Astrocyte of the cerebellum (primary cell): ENCODE measurements around the gene MAP2K6.

ENCODE experiments used
- DNase-seq: peaks from one replicate; pipeline ENCODE4 v3.0.0-alpha.2; 2011; ENCODE audit warnings: low read depth
- H3K4me3 ChIP-seq: 2 replicates; pipeline ENCODE4 v1.5.1; 2011; ENCODE audit warnings: mild to moderate bottlenecking, low read depth, low read length, moderate library complexity
- CTCF ChIP-seq: IDR thresholded peaks from 2 replicates; pipeline ENCODE4 v1.5.1; 2012; ENCODE audit warnings: low read length, low read depth, moderate library complexity, mild to moderate bottlenecking; ENCODE audit errors: missing control alignments
- in situ Hi-C: cut with HindIII; loops from 2 replicates; pipeline ENCODE4 v1.10.0; 2017; ENCODE audit warnings: low sequenced_read_pairs

MAP2K6 gene

GRCh38 chr17:69588316-69588715 lies 173.8 kb downstream of the MAP2K6 start:
- no peak overlapping the region for H3K4me3 ChIP-seq
- in situ Hi-C loops = loop anchor here (25.0 kb wide), 1 partner anchor 549 kb away; no protein-coding TSS in a partner anchor
- no peak for TF ChIP-seq CTCF

GRCh38 chr17:69588827-69589239 lies 174.3 kb downstream of the MAP2K6 start:
- DNase-seq = no peak
- no peak for TF ChIP-seq CTCF
- H3K4me3 ChIP-seq = no peak overlapping the region
- in situ Hi-C loops = loop anchor here (25.0 kb wide), 1 partner anchor 548 kb away; no protein-coding TSS in a partner anchor

More at GRCh38 chr17:69588316-69588715, 173.8 kb downstream of the MAP2K6 start:
- DNase-seq = no peak

GRCh38 chr17:69590671-69591070 lies 176.2 kb downstream of the MAP2K6 start:
- H3K4me3 ChIP-seq = no peak overlapping the region
- no peak for DNase-seq
- in situ Hi-C loops = loop anchor here (25.0 kb wide), 1 partner anchor 547 kb away; no protein-coding TSS in a partner anchor
- no peak for TF ChIP-seq CTCF

GRCh38 chr17:69592692-69593350 lies 178.3 kb downstream of the MAP2K6 start:
- H3K4me3 ChIP-seq = no peak overlapping the region
- no peak for TF ChIP-seq CTCF
- in situ Hi-C loops = loop anchor here (25.0 kb wide), 1 partner anchor 544 kb away; no protein-coding TSS in a partner anchor
- no peak for DNase-seq

GRCh38 chr17:69593351-69593715 lies 178.8 kb downstream of the MAP2K6 start:
- in situ Hi-C loops = loop anchor here (25.0 kb wide), 1 partner anchor 544 kb away; no protein-coding TSS in a partner anchor
- no peak overlapping the region for H3K4me3 ChIP-seq
- no peak for DNase-seq
- TF ChIP-seq CTCF = no peak

- no peak overlapping the region for H3K4me3 ChIP-seq
- DNase-seq = no peak
- in situ Hi-C loops = loop anchor here (25.0 kb wide), 1 partner anchor 544 kb away; no protein-coding TSS in a partner anchor
- TF ChIP-seq CTCF = no peak
These were observed 179.2 kb downstream of the MAP2K6 start for GRCh38 chr17:69593716-69594115.
